DND-41 (cell line): ENCODE data around the gene PTGES3L.

Source experiments
- ATAC-seq: fragments of 200-7000 bp; cut with Tn5 transposase; 3 replicates; pipeline ENCODE4 v1.9.1; 2021; ENCODE audit warnings: low read depth; ENCODE audit not compliant: insufficient read depth
- DNase-seq: peaks from one replicate; pipeline ENCODE4 v3.0.0-alpha.2; 2020
- H2AFZ ChIP-seq: 2 replicates; pipeline ENCODE4 v1.6.0; 2012; ENCODE audit warnings: low read depth, low read length
- H3K27ac ChIP-seq: 2 replicates; pipeline ENCODE4 v1.5.1; 2012; ENCODE audit warnings: low read length, inconsistent platforms
- H3K27me3 ChIP-seq: fragments of 200-600 bp; sonication (generic); 2 replicates; pipeline ENCODE4 v1.6.0; 2012; ENCODE audit warnings: low read length, mild to moderate bottlenecking, inconsistent platforms; ENCODE audit not compliant: insufficient read depth, poor library complexity
- H3K36me3 ChIP-seq: 2 replicates; pipeline ENCODE4 v1.5.1; 2012; ENCODE audit warnings: low read length, inconsistent platforms; ENCODE audit not compliant: insufficient read depth
- H3K4me1 ChIP-seq: 2 replicates; pipeline ENCODE4 v1.5.1; 2012; ENCODE audit warnings: mild to moderate bottlenecking, low read length; ENCODE audit not compliant: insufficient read depth
- H3K4me2 ChIP-seq: 2 replicates; pipeline ENCODE4 v1.6.0; 2012; ENCODE audit warnings: mild to moderate bottlenecking, moderate library complexity, low read length, inconsistent platforms; ENCODE audit not compliant: insufficient read depth
- H3K4me3 ChIP-seq, 2 experiments: fragments of 200-600 bp in 1 of 2; shearing (Covaris generic) in 1 of 2; 2 replicates each; pipeline ENCODE4 v1.5.1; 2012 to 2016; ENCODE audit warnings: inconsistent platforms in 2 of 2, low read length in 2 of 2, mild to moderate bottlenecking in 2 of 2, low read depth in 1 of 2, moderate library complexity in 1 of 2
- H3K79me2 ChIP-seq: 2 replicates; pipeline ENCODE4 v1.6.0; 2012; ENCODE audit warnings: low read length, inconsistent platforms; ENCODE audit not compliant: insufficient read depth
- H3K9ac ChIP-seq: 2 replicates; pipeline ENCODE4 v1.6.0; 2012; ENCODE audit warnings: low read depth, mild to moderate bottlenecking, inconsistent platforms, low read length, moderate library complexity
- H3K9me3 ChIP-seq: 2 replicates; pipeline ENCODE4 v1.5.1; 2012; ENCODE audit warnings: low read length, moderate library complexity, mild to moderate bottlenecking, inconsistent platforms; ENCODE audit not compliant: insufficient read depth, severe bottlenecking
- H4K20me1 ChIP-seq: 2 replicates; pipeline ENCODE4 v1.6.0; 2012; ENCODE audit warnings: low read length; ENCODE audit not compliant: insufficient read depth
- EZH2 ChIP-seq: IDR thresholded peaks from 3 replicates; pipeline ENCODE4 v1.6.1; 2012; ENCODE audit warnings: borderline replicate concordance, low read depth, mild to moderate bottlenecking, moderate library complexity, low read length, inconsistent platforms; ENCODE audit not compliant: severe bottlenecking
- TF ChIP-seq, protein P1 (sequence below): IDR thresholded peaks from 2 replicates; pipeline ENCODE4 v1.5.1; 2012; ENCODE audit warnings: borderline replicate concordance, low read length, moderate library complexity, mild to moderate bottlenecking; ENCODE audit not compliant: poor library complexity, severe bottlenecking; ENCODE audit errors: extremely low read depth

The PTGES3L gene

DNA sequence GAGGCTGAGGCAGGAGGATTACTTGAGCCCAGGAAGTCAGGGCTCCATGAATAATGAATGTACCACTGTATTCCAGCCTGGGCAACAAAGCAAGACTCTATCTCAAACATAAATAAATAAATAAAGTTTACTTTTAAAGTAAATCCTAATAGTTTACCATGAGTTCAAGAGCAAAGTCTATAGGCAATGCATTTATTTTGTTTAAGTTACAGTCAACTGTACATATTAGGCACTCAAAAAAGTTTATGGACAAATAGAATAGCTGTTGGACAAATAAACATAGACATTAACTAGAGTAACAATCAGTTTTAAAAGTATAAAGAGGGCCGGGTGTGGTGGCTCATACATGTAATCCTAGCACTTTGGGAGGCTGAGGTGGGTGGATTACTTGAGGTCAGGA lies 12.0 kb downstream of the PTGES3L start:
- Histone ChIP-seq H3K27me3 (no peaks in the 10 kb centered on the region), H4K20me1 (no peaks in the 10 kb centered on the region), H3K9ac (no peak overlapping the region), H3K9me3 (no peaks in the 10 kb centered on the region), H3K79me2 (peaks cover 17% of the 10 kb centered on the region), H3K27ac (no peak overlapping the region), H3K36me3 (no peaks in the 10 kb centered on the region), H3K4me1 (peaks cover 13% of the 10 kb centered on the region), H3K4me2 (no peak overlapping the region), H3K4me3 (no peak overlapping the region), H2AFZ (no peak overlapping the region)
- ATAC-seq (no peak), DNase-seq (no peak)
- TF ChIP-seq, protein P1, sequence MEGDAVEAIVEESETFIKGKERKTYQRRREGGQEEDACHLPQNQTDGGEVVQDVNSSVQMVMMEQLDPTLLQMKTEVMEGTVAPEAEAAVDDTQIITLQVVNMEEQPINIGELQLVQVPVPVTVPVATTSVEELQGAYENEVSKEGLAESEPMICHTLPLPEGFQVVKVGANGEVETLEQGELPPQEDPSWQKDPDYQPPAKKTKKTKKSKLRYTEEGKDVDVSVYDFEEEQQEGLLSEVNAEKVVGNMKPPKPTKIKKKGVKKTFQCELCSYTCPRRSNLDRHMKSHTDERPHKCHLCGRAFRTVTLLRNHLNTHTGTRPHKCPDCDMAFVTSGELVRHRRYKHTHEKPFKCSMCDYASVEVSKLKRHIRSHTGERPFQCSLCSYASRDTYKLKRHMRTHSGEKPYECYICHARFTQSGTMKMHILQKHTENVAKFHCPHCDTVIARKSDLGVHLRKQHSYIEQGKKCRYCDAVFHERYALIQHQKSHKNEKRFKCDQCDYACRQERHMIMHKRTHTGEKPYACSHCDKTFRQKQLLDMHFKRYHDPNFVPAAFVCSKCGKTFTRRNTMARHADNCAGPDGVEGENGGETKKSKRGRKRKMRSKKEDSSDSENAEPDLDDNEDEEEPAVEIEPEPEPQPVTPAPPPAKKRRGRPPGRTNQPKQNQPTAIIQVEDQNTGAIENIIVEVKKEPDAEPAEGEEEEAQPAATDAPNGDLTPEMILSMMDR: no peak
- TF ChIP-seq EZH2: no peak

DNA sequence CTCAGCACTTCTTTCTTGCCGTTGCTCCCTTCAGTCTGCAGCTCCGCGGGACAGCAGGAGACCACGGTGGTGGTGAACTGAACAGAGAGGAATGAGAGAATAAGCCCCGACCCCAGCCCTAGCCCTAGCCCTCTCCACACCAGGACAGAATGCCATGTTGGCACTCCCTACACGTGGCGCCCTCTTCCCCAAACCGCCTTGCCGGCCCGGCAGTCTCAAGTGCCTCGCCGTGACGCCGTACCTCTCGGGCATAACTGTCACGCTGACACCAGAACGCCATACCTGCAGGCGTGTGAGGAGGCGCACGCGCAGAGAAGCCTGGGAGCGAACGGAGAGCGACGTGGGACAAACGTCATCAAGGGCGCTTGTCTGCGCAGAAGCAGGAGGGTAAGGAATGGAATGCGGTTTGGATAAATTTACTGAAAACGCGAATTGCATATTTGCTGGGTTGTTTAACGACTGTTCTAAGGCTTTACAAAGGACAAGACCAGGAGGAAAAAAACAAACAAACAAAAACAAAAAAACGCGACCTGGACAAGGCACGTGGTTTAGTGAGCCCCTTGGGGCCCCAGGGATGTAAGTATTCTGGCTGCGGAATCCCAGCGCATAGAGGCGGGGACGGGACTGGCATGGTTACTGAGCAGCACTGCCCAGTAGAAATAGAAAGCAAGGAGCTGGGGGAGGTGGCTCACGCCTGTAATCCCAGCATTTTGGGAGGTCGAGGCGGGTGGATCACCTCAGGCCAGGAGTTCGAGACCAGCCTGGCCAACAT lies 15.5 kb downstream of the PTGES3L start, which contains the start of gene AARSD1:
Gene AARSD1, minus strand, starts transcription at position 294 of the 772 bp plus-strand sequence. Its CDS starts 14 bp downstream, at position 280.
- Histone ChIP-seq H3K27me3 (no peaks in the 10 kb centered on the region), H3K4me2 (peak within 1 kb of the TSS; percentile 86), H3K36me3 (peaks cover 32% of the 10 kb centered on the region), H3K4me1 (peaks cover 22% of the 10 kb centered on the region), H2AFZ (peak within 1 kb of the TSS; percentile 87), H3K9me3 (no peaks in the 10 kb centered on the region), H3K9ac (peak within 1 kb of the TSS; percentile 63), H3K79me2 (peaks cover 23% of the 10 kb centered on the region), H4K20me1 (no peaks in the 10 kb centered on the region), H3K27ac (peak within 1 kb of the TSS; percentile 73), H3K4me3 (peak within 1 kb of the TSS; percentile 36 to 67)
- TF ChIP-seq, protein P1: no peak
- TF ChIP-seq EZH2: no peak
- DNase-seq (peak; percentile 92), ATAC-seq (peak; percentile 96)

DNA sequence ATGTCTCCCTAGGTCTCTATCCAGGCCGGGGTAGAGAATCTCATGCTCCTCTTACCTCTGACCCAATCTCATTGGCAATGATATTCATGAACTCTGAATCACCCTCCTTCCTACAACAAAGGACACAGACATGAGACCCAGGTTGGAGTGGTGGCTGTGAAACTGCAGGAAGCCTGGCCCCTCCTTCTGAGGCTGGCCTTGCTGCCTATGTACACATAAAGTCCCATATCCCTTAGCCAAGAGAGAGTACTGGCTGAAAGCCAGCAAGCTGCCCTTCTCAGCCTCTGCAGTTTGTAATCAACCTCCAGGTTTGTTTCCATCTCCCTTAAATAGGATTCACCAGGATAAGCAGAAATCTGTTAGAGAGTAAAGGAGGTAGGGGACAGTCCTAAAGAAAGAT lies 26.2 kb downstream of the PTGES3L start:
- H3K9me3 ChIP-seq: no peaks in the 10 kb centered on the region
- peaks cover 79% of the 10 kb centered on the region for H3K36me3 ChIP-seq
- H3K4me1 ChIP-seq: no peaks in the 10 kb centered on the region
- TF ChIP-seq, protein P1: no peak
- TF ChIP-seq EZH2: no peak
- no peak overlapping the region for H3K27ac ChIP-seq
- no peak overlapping the region for H2AFZ ChIP-seq
- no peak overlapping the region for H3K9ac ChIP-seq
- no peak for DNase-seq
- ATAC-seq: no peak
- H4K20me1 ChIP-seq: no peaks in the 10 kb centered on the region
- H3K4me3 ChIP-seq: no peak overlapping the region
- no peaks in the 10 kb centered on the region for H3K79me2 ChIP-seq
- H3K4me2 ChIP-seq: no peak overlapping the region
- H3K27me3 ChIP-seq: no peaks in the 10 kb centered on the region
